ENCODE results near the gene NUP153.
"Not testable (repeated sequence)": the region's sequence is repeated elsewhere in the genome, so short reads cannot be mapped to it uniquely, and the experiment has no call there.

Gene NUP153

DNA sequence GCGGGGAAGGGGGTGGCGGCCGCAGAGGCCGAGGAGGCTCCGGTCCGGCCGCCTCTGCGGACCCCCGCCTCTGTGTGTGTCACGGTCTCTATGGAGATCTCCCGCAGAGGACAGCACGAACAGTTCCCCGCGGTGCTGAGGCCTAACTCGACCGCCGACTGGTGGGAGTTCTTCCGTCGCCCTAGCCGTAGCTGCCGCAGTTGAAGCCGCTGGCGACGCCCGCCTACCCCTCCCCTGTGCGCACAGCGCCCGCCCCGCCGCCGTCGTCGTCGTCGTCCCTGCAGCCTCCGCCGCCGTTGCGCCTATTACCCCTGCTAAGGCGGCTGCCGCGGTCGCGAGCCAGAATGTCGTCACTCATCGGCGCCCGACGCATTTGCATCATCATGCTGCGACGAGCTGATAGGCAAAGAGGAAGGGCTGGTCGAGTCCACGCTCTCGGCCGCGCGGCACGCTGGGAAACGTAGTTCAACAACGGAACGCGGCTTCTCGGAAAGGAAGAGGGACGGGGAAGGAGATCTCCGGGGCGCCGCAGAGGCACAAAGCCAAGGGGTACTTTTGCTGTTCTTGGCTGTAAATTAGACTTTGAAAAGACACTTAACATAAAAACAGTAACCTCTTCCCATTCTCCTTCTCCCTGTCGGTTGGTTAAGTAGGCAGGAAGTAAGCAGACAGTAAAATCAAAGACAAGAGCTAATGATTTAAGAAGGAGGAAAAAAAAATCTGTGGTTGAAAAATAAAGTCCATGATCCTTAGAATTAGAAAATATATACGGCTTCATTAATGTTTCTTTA is at the start of gene NUP153:
TSS of gene NUP153 (minus strand) at position 346 of the 791 bp plus-strand sequence. CDS start 538 bp downstream, outside the sequence.
- peak; percentile 100 for DNase-seq

DNA sequence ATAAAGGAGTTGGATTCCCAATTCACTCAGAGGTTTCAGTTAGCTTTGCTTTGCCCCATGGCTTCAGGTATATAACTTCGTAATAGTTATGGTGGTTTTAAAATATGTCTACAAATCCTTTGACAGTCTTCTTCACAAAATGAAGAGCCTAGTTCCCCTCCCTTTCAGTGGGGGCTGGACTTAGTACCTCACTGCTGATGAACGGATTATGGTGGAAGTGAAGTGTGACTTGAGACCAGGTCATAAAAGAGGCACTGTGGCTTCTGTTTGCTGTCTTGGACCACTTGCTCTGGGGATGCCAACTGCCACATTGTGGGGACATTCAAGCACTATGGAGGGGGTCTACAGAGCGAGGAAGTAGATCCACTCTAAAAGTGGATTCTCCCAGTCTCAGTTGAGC is 47.5 kb upstream of the NUP153 start:
- DNase-seq, result no peak

DNA sequence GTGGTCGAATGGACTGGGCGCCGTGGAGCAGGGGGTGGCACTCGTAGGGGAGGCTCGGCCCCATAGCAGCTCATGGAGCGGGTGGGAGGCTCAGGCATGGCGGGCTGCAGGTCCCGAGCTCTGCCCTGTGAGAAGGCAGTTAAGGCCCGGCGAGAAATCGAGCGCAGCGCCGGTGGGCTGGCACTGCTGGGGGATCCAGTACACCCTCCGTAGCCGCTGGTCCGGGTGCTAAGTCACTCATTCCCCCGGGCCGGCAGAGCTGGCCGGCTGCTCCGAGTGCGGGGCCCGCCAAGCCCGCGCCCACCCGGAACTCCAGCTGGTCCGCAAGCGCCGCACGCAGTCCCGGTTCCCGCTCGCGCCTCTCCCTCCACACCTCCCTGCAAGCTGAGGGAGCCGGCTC is 38.6 kb upstream of the NUP153 start:
- not testable (repeated sequence) for DNase-seq

DNA sequence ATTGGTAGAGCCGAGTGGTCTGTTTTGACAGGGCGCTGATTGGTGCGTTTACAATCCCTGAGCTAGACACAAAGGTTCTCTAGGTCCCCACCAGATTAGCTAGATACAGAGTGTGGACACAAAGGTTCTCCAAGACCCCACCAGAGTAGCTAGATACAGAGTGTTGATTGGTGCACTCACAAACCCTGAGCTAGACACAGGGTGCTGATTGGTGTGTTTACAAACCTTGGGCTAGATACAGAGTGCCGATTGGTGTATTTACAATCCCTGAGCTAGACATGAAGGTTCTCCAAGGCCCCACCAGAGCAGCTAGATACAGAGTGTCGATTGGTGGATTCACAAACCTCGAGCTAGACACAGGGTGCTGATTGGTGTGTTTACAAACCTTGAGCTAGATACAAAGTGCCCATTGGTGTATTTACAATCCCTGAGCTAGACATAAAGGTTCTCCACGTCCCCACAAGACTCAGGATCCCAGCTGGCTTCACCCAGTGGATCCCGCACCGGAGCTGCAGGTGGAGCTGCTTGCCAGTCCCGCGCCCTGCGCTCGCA is 38.1 kb upstream of the NUP153 start:
- DNase-seq, result not testable (repeated sequence)

DNA sequence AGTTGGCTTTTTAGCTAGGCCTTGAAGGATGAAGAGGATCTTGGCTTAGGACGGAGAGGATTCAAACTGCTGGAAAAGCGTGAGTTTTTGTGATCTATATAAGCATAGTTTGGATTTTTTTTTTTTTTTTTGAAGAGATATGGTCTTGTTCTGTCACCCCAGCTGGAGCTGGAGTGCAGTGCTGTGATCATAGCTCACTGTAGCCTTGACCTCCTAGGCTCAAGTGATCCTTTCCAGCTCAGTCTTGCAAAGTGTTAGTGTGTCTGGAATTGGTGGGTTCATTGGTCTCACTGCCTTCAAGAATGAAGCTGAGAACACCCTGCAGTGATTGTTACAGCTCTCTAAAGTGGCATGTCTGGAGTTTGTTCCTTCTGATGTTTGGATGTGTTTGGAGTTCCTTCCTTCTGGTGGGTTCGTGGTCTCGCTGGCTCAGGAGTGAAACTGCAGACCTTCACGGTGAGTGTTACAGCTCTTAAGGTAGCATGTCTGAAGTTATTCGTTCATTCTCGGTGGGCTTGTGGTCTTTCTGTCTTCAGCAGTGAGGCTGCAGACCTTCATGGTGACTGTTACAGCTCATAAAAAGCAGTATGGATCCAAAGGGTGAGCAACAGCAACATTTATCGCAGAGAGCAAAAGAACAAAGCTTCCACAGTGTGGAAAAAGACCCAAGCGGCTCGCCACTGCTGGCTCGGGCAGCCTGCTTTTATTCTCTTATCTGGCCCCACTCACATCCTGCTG is 37.5 kb upstream of the NUP153 start:
- DNase-seq, result no peak

DNA sequence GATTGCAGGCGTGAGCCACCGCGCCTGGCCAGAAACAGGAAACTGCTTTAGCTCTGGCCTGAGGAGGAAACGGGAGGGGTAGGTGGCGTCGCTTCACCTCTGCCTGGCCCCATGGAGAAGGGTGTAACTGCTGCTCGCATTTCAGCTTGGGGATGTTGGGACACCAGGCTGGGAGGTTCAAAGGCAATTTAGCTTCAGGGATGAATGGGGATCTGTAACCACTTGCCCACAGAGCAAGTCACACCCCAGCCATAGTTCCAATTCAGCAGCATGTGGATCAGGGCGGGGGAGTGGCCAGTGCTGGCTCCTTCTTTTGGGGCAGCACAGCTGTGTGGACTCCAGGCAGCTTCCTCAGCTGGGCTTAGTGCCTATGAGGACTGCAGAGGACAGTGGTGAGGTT is 34.8 kb upstream of the NUP153 start:
- DNase-seq, result no peak

DNA sequence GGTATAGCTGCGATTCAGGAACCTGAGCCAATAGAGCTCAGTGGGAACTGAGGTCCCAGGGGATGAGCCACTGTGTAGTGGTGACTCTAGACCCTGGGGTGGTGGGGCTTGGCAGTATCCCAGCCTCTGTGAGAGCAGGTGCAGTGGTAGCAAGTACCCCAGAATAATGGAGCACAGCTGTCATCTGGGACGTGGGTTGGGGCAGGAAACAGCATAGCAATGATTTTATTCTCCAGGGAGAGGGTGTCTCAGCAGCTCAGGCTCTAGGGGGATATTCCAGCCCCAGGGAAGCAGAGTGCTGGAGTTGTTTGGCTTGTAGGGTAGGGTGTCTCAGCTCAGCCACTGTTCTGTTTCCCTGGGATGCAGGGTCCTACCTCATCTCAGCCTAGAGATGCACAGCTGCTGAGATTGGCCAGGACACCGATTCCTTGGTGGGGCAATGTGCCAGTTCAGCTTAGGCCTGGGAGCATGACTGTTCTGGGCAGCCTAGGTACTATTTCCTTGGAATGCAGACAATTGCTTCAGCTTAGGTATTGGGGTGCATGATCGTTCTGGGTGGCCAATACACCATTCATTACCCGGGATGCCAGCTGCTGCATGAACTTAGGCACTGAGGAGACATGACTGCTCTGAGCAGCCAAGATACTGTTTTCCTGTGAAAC is 34.0 kb upstream of the NUP153 start:
- no peak for DNase-seq

DNA sequence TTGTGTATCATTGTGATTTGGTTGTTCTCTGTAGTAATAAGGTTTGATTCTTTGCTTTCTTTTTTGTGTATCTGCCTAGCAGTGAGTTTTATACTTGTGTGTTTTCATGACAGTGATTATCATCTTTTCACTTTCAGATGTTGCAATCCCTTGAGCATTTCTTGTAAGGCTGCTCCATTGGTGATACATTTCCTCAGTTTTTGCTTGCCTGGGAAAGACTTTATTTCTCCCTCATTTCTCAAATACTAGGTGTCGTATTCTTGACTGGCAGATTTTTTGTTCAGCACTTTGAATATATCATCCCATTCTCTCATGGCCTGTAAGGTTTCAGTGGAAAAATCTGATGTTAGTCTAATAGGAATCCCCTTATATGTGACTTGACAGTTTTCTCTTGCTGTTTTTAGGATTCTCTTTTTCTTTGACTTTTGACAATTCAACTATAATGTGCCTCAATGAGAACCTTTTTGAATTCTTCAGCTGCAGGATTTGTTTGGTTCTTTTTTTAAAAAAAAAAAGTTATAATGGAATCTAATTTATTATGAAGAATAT is 31.1 kb upstream of the NUP153 start:
- DNase-seq, result no peak

DNA sequence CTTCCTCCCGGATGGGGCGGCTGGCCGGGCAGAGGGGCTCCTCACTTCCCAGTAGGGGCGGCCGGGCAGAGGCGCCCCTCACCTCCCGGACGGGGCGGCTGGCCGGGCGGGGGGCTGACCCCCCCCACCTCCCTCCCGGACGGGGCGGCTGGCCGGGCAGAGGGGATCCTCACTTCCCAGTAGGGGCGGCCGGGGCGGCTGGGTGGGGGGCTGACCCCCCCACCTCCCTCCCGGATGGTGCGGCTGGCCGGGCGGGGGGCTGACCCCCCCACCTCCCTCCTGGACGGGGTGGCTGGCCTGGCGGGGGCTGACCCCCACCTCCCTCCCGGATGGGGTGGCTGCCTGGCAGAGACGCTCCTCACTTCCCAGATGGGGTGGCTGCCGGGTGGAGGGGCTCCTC is 28.6 kb upstream of the NUP153 start:
- not testable (repeated sequence) for DNase-seq

DNA sequence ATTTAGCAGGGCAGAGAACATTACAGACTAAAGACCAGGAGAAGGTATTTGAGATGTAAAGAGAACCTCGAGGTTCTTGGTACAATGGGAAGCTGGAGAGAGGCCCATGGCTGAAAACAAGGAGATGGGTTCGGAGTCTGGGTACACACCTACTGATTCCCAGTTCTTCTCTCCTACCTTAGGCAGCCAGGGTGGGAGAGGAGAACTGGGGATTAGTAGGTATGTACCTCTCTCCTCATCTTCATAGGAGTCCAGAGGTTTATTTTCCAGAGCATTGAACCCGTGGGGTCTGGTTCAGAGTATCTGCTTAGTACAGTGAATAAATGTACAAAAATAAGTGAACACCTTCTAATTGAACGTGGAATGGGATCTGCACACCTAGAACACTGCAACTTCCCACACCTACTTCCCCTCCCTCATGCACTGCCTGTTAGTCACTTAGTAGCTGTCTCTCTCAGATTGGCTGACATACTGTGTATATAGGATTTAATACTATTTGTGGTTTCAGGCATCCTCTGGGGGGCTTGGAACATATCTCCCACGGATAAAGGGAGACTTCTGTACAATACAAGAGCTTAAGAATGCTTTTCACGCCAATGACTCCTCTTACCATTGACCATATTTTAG is 23.5 kb upstream of the NUP153 start:
- no peak for DNase-seq

DNA sequence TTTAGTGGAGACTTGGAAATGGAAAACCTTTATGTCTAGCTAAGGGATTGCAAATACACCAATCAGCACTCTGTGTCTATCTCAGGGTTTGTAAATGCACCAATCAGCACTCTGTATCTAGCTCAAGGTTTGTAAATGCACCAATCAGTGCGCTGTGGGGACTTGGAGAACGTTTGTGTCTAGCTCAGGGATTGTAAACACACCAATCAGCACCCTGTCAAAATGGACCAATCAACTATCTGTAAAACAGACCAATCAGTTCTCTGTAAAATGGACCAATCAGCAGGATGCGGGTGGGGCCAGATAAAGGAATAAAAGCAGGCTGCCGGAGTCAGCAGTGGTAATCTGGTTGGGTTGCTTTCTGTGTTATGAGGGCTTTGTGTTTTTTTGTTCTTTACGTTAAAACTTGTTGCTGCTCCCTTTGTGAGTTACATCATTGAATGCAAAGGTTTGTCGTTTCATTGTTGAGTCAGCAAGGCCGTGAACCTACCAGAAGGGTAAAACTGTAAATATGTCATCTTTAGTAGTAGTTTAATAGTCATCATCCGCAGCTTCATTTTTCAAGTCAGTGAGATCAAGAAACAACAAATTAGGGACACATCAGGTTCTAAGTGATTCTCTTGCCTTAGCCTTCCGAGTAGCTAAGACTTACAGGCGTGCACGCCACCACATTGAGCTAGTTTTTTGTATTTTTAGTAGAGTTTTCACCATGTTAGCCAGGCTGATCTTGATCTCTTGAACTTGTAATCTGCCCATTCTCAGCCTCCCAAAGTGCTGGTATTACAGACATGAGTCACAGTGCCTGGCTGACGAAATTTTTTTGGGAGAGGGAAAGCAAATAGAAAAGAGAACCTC is 22.7 kb upstream of the NUP153 start:
- DNase-seq, result no peak

DNA sequence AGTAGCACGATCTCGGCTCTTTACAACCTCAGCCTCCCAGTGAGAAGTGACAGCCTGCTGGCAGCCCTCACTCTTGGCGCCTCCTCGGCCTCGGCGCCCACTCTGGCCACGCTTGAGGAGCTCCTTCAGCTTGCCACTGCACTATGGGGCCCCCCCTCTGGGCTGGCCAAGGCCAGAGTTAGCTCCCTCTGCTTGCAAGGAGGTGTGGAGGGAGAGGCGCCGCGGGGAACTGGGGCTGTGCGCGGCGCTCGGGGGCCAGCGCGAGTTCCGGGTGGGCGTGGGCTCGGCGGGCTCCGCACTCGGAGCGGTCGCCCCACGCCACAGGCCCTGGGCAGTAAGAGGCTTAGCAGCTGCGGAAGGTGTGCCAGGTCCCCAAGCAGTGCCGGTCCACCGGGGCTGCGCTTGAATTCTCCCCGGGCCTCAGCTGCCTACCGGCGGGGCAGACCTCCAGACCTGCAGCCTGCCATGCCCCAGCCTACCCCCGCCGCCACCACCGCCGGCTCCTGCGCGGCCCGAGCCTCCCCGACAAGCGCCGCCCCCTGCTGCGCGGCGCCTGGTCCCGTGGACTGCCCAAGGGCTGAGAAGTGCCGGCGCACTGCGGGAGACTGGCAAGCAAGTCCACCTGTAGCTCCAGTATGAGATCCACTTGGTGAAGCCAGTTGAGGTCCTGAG is 22.0 kb upstream of the NUP153 start:
- DNase-seq, result no peak

DNA sequence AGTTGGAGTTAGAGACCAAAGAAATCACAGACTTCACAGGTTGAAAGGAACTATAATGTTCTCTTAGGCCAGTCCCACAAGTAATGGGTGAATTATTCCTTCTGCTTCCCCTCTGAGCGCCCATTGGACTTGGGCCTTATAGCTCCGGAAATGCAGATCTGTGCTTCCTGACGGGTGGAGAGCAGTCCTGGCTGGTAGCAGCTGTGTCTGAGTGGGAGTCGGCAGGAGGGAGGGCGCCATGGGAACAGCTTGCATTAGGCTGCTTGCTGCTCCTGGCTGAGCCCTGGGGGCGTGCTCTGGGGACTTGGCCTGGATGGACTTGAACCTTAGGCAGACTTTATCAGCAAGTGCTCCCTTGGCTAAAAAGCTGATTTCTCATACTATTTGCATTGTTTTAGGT is 18.4 kb upstream of the NUP153 start:
- no peak for DNase-seq

DNA sequence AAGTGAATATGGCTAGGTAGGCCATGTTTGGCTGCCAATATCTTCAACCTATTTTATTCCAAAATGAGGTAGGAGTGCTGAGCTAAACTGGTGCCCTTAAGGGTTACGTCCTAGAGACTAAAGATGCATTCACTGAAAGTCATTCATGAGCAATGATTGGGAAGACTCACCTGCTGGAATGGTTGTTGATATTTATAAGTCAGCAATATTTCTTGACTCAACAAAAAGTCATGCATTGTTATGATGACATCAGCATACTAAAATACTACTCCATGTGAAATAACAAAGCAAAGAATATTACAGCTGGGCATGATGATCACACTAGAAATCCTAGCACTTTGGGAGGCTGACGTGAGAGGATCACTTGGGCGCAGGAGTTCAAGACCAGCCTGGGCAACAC is 17.6 kb upstream of the NUP153 start:
- DNase-seq, result no peak

DNA sequence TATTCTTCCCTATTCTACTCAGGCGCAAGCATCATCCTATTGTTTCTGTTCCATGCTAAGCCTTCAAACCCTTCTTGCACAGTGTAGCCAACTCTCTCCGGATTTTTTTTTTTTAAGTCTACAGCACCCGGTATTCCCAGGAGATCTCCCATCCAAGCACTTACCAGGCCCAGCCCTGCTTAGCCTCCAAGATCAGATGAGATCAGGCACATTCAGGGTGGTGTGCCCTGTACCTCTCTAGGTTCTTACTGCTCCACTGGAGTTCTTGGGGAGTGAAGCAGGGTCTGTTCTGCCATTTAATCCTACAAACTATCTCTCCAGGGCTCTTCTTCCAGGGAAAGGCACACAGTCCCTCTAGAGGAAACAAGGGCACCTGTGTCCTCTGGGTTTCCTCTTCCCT is 14.9 kb upstream of the NUP153 start:
- DNase-seq, result no peak

DNA sequence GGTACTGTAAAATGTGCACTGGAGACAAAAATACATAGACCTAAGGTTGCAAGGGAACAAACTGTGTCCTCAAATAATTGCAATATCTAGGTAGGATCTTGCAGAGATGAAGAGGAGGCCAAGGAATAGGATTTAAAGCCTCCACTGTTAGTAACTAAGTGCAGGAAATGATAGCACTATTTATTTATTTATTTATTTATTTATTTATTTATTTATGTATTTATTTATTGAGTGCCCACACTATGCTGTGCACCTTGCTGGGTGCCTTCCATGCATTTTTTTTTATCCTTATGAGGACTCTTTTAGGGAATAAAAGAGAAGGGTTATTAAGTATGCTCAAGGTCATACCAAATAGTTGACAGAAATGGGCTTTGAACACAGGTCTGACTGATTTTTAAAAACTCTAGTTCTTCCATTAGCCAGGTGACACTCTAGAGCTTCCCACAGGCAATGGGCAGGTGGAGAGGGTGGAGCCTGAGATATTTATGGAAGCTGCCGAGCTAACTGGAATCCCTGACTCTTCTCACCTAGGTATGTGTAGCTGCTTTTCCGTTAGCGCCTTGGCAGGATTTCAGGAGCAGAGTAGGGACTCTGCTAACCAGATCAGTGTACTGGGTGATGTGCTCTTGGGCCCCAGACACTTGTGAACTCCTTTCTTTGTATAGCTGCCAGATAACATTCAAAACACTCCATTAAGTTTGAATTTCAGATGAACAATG is 12.8 kb upstream of the NUP153 start:
- DNase-seq, result no peak

DNA sequence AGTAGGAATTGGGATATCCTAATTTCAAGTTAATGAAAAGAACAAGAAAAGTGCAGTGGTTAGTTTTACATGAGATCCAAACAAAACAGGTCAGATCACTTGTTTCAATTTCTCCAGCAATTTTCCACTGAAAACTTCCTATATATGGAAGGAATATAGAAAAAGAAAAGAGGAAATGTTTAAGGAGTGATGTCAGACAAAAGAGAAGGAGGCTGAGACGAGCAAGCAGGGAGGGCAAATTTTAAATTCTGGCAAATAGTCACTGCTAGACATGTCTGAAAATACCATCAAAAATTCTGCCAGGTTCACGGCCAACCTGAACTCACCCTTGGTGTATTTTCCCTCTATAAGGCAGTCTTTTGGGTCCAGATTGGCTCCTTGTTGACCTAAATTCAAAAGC is 9.5 kb upstream of the NUP153 start:
- no peak for DNase-seq

DNA sequence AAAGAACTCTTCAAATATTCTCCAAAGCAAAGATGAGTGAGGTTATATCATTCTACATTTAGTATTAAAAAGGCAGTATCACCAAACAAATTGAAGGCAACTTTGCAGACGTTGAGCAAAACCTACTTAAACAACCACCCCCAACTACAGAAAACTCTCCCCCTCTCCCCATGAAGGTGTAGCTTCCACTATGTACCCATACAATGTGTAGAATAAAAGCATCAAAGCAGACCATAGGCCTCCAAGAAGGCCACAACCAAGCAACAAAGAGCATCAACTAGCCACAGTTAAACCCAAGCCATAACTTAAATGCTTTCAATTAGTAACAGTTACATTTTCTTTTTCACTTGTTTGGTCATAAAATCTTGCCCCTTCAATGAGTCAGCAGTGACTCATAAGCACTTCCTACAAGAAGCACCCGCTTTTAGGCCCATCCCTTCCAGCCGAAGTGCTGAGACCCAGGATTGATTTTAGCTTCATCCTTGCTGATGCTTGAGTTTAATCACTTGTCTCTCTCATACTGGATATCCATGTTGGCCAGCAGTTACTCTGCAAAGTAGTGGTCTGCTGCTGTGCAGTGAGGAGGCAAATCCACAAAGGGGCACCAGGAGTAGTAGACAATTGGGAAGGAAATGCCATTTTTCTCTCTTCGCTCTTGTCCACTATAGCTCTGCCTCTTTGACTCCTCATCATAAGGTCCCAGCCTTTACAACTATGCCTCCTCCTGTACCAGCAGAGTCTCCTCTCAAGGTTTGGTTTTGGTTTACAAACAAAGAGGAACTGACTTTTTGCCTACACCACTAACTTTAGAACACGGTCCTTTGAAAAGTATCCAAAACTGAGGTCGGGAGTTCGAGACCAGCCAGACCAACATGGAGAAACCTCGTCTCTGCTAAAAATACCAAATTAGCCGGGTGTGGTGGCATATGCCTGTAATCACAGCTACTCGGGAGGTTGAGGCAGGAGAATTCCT is 8.4 kb upstream of the NUP153 start:
- DNase-seq, result peak; percentile 68

DNA sequence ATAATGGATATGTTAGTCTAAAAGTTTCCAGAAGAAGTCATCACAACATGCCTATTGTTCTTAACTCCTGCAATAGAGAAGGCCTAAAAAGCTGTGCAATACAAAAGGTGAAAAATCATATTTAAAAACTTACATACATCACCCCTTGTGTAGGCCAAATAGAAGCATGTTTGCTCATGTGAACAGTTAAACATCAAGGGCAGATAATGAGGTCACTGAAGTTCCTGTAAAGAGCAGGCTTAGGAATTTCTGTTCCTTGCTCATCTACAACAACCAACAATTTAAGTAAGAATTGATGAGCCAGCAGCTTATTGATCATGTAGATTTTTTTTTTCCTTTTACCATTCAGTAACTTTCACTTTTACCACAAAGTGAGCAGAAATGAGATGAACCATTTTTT is 7.5 kb upstream of the NUP153 start:
- no peak for DNase-seq

Data from CD4-positive, alpha-beta T cell treated with Interleukin-4 for 4 hours (primary cell).